Activated CD8-positive, alpha-beta T cell treated with anti-CD3 and anti-CD28 coated beads for 36 hours (primary cell): Measurements from ENCODE around the gene MYO3B. TPM values are rescaled to one million over a fixed set of nuclear protein-coding genes. Genes with fewer than 3 reads are reported as not detected.
"Not testable (repeated sequence)": the region's sequence is repeated elsewhere in the genome, so short reads cannot be mapped to it uniquely, and the experiment has no call there.

Source experiments
- ATAC-seq: fragments of 200-7000 bp; cut with Tn5 transposase; one replicate; pipeline ENCODE4 v1.10.0; 2021; ENCODE audit warnings: mild to moderate bottlenecking, moderate library complexity
- CTCF ChIA-PET: fragments of 350-600 bp; sonication (Branson Sonifier 250); formaldehyde crosslinking; loops from one replicate; lab custom pipeline; 2021; ENCODE audit warnings: antibody characterized with exemption; lab: Charles Lee
- POLR2A ChIA-PET: fragments of 350-600 bp; sonication (Branson Sonifier 250); formaldehyde crosslinking; loops from one replicate; lab custom pipeline; 2021; ENCODE audit warnings: antibody characterized with exemption; lab: Charles Lee
- DNase-seq: peaks from one replicate; pipeline ENCODE4 v3.0.0-alpha.2; 2020
- H3K27ac Mint-ChIP-seq: one replicate; pipeline ENCODE4 v1.8.0; 2021; ENCODE audit warnings: mild to moderate bottlenecking, mixed read lengths
- H3K27me3 Mint-ChIP-seq: one replicate; pipeline ENCODE4 v1.8.0; 2021; ENCODE audit warnings: mixed read lengths
- H3K36me3 Mint-ChIP-seq: one replicate; pipeline ENCODE4 v1.8.0; 2021; ENCODE audit warnings: low read depth, mixed read lengths
- H3K4me1 Mint-ChIP-seq: one replicate; pipeline ENCODE4 v1.8.0; 2021; ENCODE audit warnings: low read depth, mixed read lengths
- H3K4me3 Mint-ChIP-seq: one replicate; pipeline ENCODE4 v1.8.0; 2021; ENCODE audit warnings: mild to moderate bottlenecking, moderate library complexity, mixed read lengths
- H3K9me3 Mint-ChIP-seq: one replicate; pipeline ENCODE4 v1.8.0; 2021; ENCODE audit warnings: mixed read lengths
- CTCF ChIP-seq: fragments of 200-600 bp; IDR thresholded peaks from one replicate; pipeline ENCODE4 v1.8.0; 2022; ENCODE audit warnings: antibody characterized with exemption, mild to moderate bottlenecking
- intact Hi-C: fragments of 100-400 bp; cut with micrococcal nuclease; formaldehyde crosslinking; loops from one replicate; pipeline ENCODE4 v1.10.0; 2022
- total RNA-seq, 2 experiments: library from RNA; stranded (reverse); gene quantifications; one replicate each; pipeline ENCODE4 v1.2.3, GENCODE V29; 2021

Gene MYO3B
- total RNA-seq, 2 experiments from 2014 or later, result 0.09 to 0.20 TPM

GRCh38 chr2:170670651-170671050 lies 492.7 kb downstream of the MYO3B start:
- Mint-ChIP-seq H3K27ac (no peak overlapping the region), H3K4me1 (no peaks in the 10 kb centered on the region), H3K4me3 (no peak overlapping the region), H3K27me3 (peaks cover 9% of the 10 kb centered on the region), H3K9me3 (no peaks in the 10 kb centered on the region), H3K36me3 (no peaks in the 10 kb centered on the region)
- ChIA-PET CTCF (interaction anchor here (1.3 kb wide), 1 partner anchor 142 kb away, joined by 3 read pairs; no protein-coding TSS in a partner anchor), POLR2A (no interaction called here)
- ATAC-seq, result no peak
- DNase-seq, result no peak
- intact Hi-C loops, result no loop called here
- TF ChIP-seq CTCF, result no peak

GRCh38 chr2:170671079-170671478 lies 493.1 kb downstream of the MYO3B start:
- H3K4me1 Mint-ChIP-seq, result no peaks in the 10 kb centered on the region
- no peak for DNase-seq
- no peak for ATAC-seq
- intact Hi-C loops, result no loop called here
- no peaks in the 10 kb centered on the region for H3K9me3 Mint-ChIP-seq
- CTCF ChIA-PET, result interaction anchor here (1.3 kb wide), 1 partner anchor 141 kb away, joined by 3 read pairs; no protein-coding TSS in a partner anchor
- H3K27ac Mint-ChIP-seq, result no peak overlapping the region
- POLR2A ChIA-PET, result no interaction called here
- H3K36me3 Mint-ChIP-seq, result no peaks in the 10 kb centered on the region
- H3K4me3 Mint-ChIP-seq, result no peak overlapping the region
- H3K27me3 Mint-ChIP-seq, result peaks cover 9% of the 10 kb centered on the region
- TF ChIP-seq CTCF, result no peak

- H3K27me3 Mint-ChIP-seq, intact Hi-C loops, H3K36me3 Mint-ChIP-seq, ATAC-seq, H3K9me3 Mint-ChIP-seq, H3K4me3 Mint-ChIP-seq, H3K27ac Mint-ChIP-seq, CTCF ChIA-PET, DNase-seq, H3K4me1 Mint-ChIP-seq: not testable (repeated sequence)
- POLR2A ChIA-PET, result interaction anchor here (0.6 kb wide), 1 partner anchor 31 kb away, joined by 3 read pairs; no protein-coding TSS in a partner anchor
Observed at GRCh38 chr2:170674282-170674681, 496.3 kb downstream of the MYO3B start.

- H3K36me3 Mint-ChIP-seq, result no peaks in the 10 kb centered on the region
- POLR2A ChIA-PET, result no interaction called here
- H3K9me3 Mint-ChIP-seq, result no peaks in the 10 kb centered on the region
- TF ChIP-seq CTCF, result no peak
- ATAC-seq (no peak), DNase-seq (no peak)
- intact Hi-C loops, result no loop called here
- no peaks in the 10 kb centered on the region for H3K4me1 Mint-ChIP-seq
- no peak overlapping the region for H3K27ac Mint-ChIP-seq
- CTCF ChIA-PET, result no interaction called here
- peaks cover 5% of the 10 kb centered on the region for H3K27me3 Mint-ChIP-seq
- H3K4me3 Mint-ChIP-seq, result no peak overlapping the region
Observed at GRCh38 chr2:170675701-170676100, 497.8 kb downstream of the MYO3B start.

- DNase-seq, result no peak
- intact Hi-C loops, result no loop called here
- H3K4me1 Mint-ChIP-seq, result no peaks in the 10 kb centered on the region
- H3K27me3 Mint-ChIP-seq, result peaks cover 1% of the 10 kb centered on the region
- H3K9me3 Mint-ChIP-seq, result no peaks in the 10 kb centered on the region
- H3K4me3 Mint-ChIP-seq, result no peak overlapping the region
- no peak for TF ChIP-seq CTCF
- no peaks in the 10 kb centered on the region for H3K36me3 Mint-ChIP-seq
- no peak for ATAC-seq
- ChIA-PET POLR2A (no interaction called here), CTCF (interaction anchor here (1.1 to 3.5 kb wide), 2 partner anchors 75 to 271 kb away, joined by 4 to 11 read pairs; no protein-coding TSS in a partner anchor)
- no peak overlapping the region for H3K27ac Mint-ChIP-seq
Observed at GRCh38 chr2:170679607-170680079, 501.7 kb downstream of the MYO3B start.
